ENCODE results near the gene PTCH1. TPM values are rescaled to one million over a fixed set of nuclear protein-coding genes. Genes with fewer than 3 reads are reported as not detected.

PTCH1 gene
- total and polyA plus RNA-seq, 2 donors, result 2.5 to 3.4 TPM

DNA sequence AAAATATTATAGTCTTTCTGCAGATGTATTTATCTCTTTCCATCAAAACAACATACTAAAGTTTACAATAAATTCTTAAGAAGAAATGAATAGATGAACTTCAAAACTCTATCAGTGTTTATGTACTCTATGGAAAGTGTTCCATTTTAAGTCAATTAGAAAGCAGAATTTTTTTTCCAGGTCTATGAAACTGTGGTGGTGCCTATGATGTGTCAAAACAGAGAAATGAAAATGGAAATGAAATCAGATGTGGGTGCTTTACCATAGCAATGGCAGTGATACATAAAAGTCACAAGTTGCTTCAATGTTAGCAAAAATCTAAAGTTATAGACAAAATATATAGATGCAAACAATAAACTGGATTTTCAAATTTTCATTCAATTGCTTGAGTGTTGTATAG is 97.3 kb downstream of the PTCH1 start:
- H3K27me3 ChIP-seq (ENCODE audit: control insufficient read depth in 2 of 2, insufficient read depth in 1 of 2, low read length in 1 of 2), result no peaks in the 10 kb centered on the region
- H3K36me3 ChIP-seq (ENCODE audit: control insufficient read depth in 2 of 2, insufficient read depth in 2 of 2, low read length in 1 of 2), result no peaks in the 10 kb centered on the region
- H3K9me3 ChIP-seq (ENCODE audit: control insufficient read depth in 2 of 2, insufficient read depth in 1 of 2, low read length in 1 of 2), result peaks cover 3 to 4% of the 10 kb centered on the region in 2 donors

DNA sequence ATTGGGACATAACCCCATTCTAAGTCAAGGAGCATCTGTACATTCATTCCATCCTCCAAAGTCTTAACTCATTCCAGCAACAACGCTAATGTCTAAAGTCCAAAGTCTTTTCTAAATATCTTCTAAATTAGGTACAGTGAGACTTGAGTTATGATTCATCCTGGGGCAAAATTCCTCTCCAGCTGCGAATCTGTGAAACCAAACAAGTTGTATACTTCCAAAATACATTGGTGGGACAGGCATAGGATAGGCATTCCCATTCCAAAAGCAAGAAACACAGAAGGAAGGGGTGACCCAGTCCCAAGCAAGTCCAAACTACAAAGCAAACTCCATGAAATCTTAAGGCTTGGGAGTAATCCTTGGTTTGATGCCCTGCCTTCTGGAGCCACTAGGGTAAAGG is 101.6 kb downstream of the PTCH1 start:
- 93% methylated on average over 2 of the region's 2 CpGs for WGBS

More for the DNA sequence above, 97.3 kb downstream of the PTCH1 start:
- no peak for DNase-seq (ENCODE audit: low read depth in 6 of 9, low spot score in 9 of 9)
- no peak overlapping the region for H3K27ac ChIP-seq (ENCODE audit: low read depth in 1 of 2, low read length in 1 of 2)
- no peaks in the 10 kb centered on the region for H3K4me1 ChIP-seq (ENCODE audit: control insufficient read depth in 2 of 2, insufficient read depth in 2 of 2, low read length in 2 of 2)
- H3K4me3 ChIP-seq (ENCODE audit: low read length in 2 of 2), result no peak overlapping the region

DNA sequence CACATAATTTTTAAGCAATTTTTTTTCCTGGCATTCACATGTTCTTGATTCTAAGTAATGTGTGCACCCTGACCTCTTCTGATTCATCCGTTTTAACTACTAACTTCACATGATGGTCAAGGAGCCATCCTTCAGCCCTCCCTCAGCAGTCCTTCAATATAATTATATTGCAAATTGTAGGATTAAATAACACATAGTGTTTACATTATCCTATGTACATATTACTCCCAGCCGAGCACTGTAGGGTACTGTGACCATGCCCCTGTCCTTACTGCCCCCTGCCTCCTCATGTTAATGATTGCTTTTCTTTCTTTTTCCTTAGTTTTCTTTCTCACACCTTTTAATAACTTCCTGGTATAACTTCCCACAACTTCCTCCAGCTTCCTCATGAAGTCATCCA is 103.0 kb downstream of the PTCH1 start:
- Histone ChIP-seq H3K9me3 (ENCODE audit: control insufficient read depth in 2 of 2, insufficient read depth in 1 of 2, low read length in 1 of 2) (no peaks in the 10 kb centered on the region), H3K36me3 (ENCODE audit: control insufficient read depth in 2 of 2, insufficient read depth in 2 of 2, low read length in 1 of 2) (no peaks in the 10 kb centered on the region), H3K4me3 (ENCODE audit: low read length in 2 of 2) (no peak overlapping the region), H3K4me1 (ENCODE audit: control insufficient read depth in 2 of 2, insufficient read depth in 2 of 2, low read length in 2 of 2) (no peaks in the 10 kb centered on the region), H3K27ac (ENCODE audit: low read depth in 1 of 2, low read length in 1 of 2) (no peak overlapping the region), H3K27me3 (ENCODE audit: control insufficient read depth in 2 of 2, insufficient read depth in 1 of 2, low read length in 1 of 2) (peaks cover 0 to 2% of the 10 kb centered on the region in 2 donors)
- WGBS, result 100% methylated on average over 2 of the region's 2 CpGs
- DNase-seq (ENCODE audit: low read depth in 6 of 9, low spot score in 9 of 9), result no peak

More for the DNA sequence above, 101.6 kb downstream of the PTCH1 start:
- no peak for DNase-seq (ENCODE audit: low read depth in 6 of 9, low spot score in 9 of 9)
- H3K4me1 ChIP-seq (ENCODE audit: control insufficient read depth in 2 of 2, insufficient read depth in 2 of 2, low read length in 2 of 2), result no peaks in the 10 kb centered on the region
- H3K4me3 ChIP-seq (ENCODE audit: low read length in 2 of 2), result no peak overlapping the region
- peaks cover 0 to under 1% of the 10 kb centered on the region in 2 donors for H3K27me3 ChIP-seq (ENCODE audit: control insufficient read depth in 2 of 2, insufficient read depth in 1 of 2, low read length in 1 of 2)
- no peak overlapping the region for H3K27ac ChIP-seq (ENCODE audit: low read depth in 1 of 2, low read length in 1 of 2)
- H3K9me3 ChIP-seq (ENCODE audit: control insufficient read depth in 2 of 2, insufficient read depth in 1 of 2, low read length in 1 of 2), result no peaks in the 10 kb centered on the region
- H3K36me3 ChIP-seq (ENCODE audit: control insufficient read depth in 2 of 2, insufficient read depth in 2 of 2, low read length in 1 of 2), result no peaks in the 10 kb centered on the region

DNA sequence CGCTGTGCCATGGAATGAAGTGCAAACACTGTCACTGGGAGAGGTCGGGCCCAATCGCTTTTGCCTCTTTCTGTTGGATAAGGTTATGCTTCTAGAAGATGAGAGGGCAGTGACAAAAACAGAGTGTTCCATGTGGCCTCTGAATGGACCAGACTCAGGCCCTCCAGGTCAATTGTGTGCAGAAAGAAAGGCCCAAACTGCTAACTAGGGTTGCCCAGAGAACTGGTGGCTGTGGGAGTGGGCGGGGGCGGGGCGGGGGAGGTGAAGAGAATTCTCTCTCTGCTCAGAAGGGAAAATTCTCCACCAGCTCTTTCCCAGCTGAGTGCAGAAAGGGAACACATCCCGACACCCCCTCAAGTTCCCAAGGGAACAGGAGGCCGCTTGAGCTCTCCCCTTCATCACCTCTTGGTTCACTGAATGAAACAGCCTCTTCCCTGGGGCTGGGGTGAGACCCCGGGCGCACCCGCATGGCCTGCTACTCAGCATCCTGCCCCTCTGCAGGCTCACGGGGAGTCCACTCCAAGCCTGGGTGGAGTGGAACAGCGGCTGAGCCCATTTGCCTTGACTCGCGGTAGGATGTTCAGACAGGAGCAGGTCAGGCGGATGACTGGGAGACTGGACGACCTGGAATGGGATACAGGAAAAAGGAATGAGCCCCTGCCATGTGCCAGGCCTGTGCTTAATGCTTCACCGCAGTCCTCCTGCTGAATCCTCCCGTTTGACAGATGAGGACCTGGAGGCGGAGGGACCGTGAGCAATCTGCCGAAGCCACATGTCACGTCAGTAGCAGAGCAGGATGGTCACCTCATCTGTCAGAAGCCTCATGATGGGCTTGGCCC is 105.5 kb downstream of the PTCH1 start:
- 97% methylated on average over 23 of the region's 23 CpGs for WGBS
- DNase-seq (ENCODE audit: low read depth in 6 of 9, low spot score in 9 of 9), result no peak

DNA sequence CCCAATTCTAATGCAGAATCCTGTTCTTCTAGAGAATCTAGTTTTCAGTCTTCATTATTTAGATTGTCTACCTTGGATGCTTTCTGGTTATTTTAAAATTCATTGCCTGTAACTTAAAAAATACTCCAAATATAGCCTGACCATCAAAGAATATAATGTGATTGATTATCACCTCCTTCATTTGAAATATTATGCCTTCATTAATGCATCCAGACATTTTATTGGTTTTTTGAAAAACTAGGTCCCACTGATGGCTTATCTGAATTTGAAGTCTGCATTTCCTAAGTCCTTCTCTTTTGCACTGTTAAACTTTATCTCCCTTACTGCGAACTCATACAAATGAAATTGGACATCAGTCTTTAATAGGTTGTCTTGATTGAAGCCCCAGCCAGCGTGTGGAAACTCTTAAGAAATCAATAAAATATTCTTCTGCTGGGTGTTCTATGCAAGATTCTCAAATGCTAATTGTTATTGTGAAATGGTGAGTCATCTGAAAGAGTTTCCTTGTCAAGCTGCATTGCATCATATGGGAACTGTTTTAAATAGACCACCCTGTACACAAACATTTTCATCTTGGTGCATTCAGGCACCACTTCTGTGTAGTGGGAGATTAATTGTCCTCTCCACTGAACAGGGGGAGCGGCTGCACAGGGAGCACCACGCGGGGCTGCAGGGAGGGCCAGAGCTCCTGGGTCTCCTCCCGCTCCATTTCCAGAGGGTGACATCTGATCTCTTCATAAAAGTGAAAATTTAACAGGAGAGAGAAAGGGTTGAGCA is 106.9 kb downstream of the PTCH1 start:
- Histone ChIP-seq H3K4me3 (ENCODE audit: low read length in 2 of 2) (no peak overlapping the region), H3K4me1 (ENCODE audit: control insufficient read depth in 2 of 2, insufficient read depth in 2 of 2, low read length in 2 of 2) (no peaks in the 10 kb centered on the region), H3K27ac (ENCODE audit: low read depth in 1 of 2, low read length in 1 of 2) (no peak overlapping the region), H3K36me3 (ENCODE audit: control insufficient read depth in 2 of 2, insufficient read depth in 2 of 2, low read length in 1 of 2) (no peaks in the 10 kb centered on the region), H3K27me3 (ENCODE audit: control insufficient read depth in 2 of 2, insufficient read depth in 1 of 2, low read length in 1 of 2) (peaks cover 4% of the 10 kb centered on the region in 2 donors), H3K9me3 (ENCODE audit: control insufficient read depth in 2 of 2, insufficient read depth in 1 of 2, low read length in 1 of 2) (no peaks in the 10 kb centered on the region)
- DNase-seq (ENCODE audit: low read depth in 6 of 9, low spot score in 9 of 9), result no peak
- WGBS, result 90% methylated on average over 6 of the region's 6 CpGs

More for the DNA sequence above, 105.5 kb downstream of the PTCH1 start:
- Histone ChIP-seq H3K4me3 (ENCODE audit: low read length in 2 of 2) (no peak overlapping the region), H3K4me1 (ENCODE audit: control insufficient read depth in 2 of 2, insufficient read depth in 2 of 2, low read length in 2 of 2) (no peaks in the 10 kb centered on the region), H3K36me3 (ENCODE audit: control insufficient read depth in 2 of 2, insufficient read depth in 2 of 2, low read length in 1 of 2) (no peaks in the 10 kb centered on the region), H3K9me3 (ENCODE audit: control insufficient read depth in 2 of 2, insufficient read depth in 1 of 2, low read length in 1 of 2) (no peaks in the 10 kb centered on the region), H3K27me3 (ENCODE audit: control insufficient read depth in 2 of 2, insufficient read depth in 1 of 2, low read length in 1 of 2) (peaks cover 1 to 4% of the 10 kb centered on the region in 2 donors), H3K27ac (ENCODE audit: low read depth in 1 of 2, low read length in 1 of 2) (no peak overlapping the region)

DNA sequence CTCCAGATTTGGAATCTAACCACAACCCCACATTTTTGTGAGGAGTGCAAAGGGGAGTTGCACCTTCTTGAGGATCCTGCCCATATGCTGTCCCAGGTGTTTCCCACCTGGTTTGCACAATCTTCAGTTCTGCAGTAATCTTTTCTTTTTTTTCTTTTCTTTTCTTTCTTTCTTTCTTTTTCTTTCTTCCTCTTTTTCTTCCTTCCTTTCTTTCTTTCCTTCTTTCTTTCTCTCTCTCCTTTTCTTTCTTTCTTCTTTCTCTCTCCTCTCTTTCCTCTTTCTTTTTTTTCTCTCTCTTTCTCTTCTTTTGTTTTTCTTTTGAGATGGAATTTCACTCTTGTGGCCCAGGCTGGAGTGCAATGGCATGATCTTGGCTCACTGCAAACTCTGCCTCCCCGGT is 109.2 kb downstream of the PTCH1 start:
- peaks cover 4% of the 10 kb centered on the region in 2 donors for H3K27me3 ChIP-seq (ENCODE audit: control insufficient read depth in 2 of 2, insufficient read depth in 1 of 2, low read length in 1 of 2)
- H3K9me3 ChIP-seq (ENCODE audit: control insufficient read depth in 2 of 2, insufficient read depth in 1 of 2, low read length in 1 of 2), result no peaks in the 10 kb centered on the region
- no peak overlapping the region for H3K27ac ChIP-seq (ENCODE audit: low read depth in 1 of 2, low read length in 1 of 2)
- WGBS, result 98% methylated on average over 1 of the region's 1 CpG
- H3K36me3 ChIP-seq (ENCODE audit: control insufficient read depth in 2 of 2, insufficient read depth in 2 of 2, low read length in 1 of 2), result no peaks in the 10 kb centered on the region
- no peaks in the 10 kb centered on the region for H3K4me1 ChIP-seq (ENCODE audit: control insufficient read depth in 2 of 2, insufficient read depth in 2 of 2, low read length in 2 of 2)
- no peak overlapping the region for H3K4me3 ChIP-seq (ENCODE audit: low read length in 2 of 2)
- no peak for DNase-seq (ENCODE audit: low read depth in 6 of 9, low spot score in 9 of 9)

DNA sequence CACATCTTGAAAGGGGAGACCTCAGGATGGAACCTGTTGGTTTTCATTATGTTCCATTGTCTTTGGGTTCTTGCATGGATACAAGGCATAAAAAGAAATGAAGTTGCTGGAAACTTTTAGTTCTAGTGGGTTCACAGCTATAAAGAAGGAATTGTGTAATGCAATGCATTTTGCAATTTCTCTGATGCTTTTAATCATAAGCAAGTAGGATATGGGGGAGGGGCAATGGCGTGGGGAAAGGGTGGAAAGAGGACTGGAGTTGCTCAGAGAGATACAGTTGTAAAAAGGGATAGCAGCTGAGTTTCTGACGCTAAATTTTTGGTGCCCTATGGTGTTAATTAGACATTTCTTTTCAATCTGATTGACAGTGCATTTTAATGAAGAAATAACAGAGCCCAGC is 110.7 kb downstream of the PTCH1 start:
- Histone ChIP-seq H3K9me3 (ENCODE audit: control insufficient read depth in 2 of 2, insufficient read depth in 1 of 2, low read length in 1 of 2) (no peaks in the 10 kb centered on the region), H3K36me3 (ENCODE audit: control insufficient read depth in 2 of 2, insufficient read depth in 2 of 2, low read length in 1 of 2) (no peaks in the 10 kb centered on the region), H3K4me3 (ENCODE audit: low read length in 2 of 2) (no peak overlapping the region), H3K27ac (ENCODE audit: low read depth in 1 of 2, low read length in 1 of 2) (no peak overlapping the region), H3K4me1 (ENCODE audit: control insufficient read depth in 2 of 2, insufficient read depth in 2 of 2, low read length in 2 of 2) (no peaks in the 10 kb centered on the region), H3K27me3 (ENCODE audit: control insufficient read depth in 2 of 2, insufficient read depth in 1 of 2, low read length in 1 of 2) (peaks cover 4% of the 10 kb centered on the region in 2 donors)
- no peak for DNase-seq (ENCODE audit: low read depth in 6 of 9, low spot score in 9 of 9)
- WGBS, result 84% methylated on average over 2 of the region's 2 CpGs

DNA sequence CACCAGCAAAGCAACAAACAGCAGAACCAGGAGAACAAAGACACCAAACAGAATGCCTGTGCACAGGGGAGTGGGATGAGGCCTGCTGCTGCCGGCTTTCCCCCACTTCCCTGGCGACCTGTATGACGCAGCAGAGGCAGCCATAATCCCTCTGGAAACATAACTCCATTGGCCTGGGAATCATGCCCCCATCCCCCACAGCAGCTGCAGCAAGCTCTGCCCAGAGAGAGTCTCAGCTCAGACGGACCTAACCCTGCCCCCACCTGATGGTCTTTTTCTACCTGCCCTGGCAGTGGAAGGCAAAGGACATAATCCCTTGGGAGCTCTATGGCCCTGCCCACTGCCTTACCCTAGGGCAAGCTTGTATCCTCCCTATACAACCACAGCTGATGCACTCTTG is 117.5 kb downstream of the PTCH1 start:
- H3K9me3 ChIP-seq (ENCODE audit: control insufficient read depth in 2 of 2, insufficient read depth in 1 of 2, low read length in 1 of 2), result no peaks in the 10 kb centered on the region
- 95% methylated on average over 4 of the region's 4 CpGs for WGBS
- DNase-seq (ENCODE audit: low read depth in 6 of 9, low spot score in 9 of 9), result no peak
- no peak overlapping the region for H3K4me3 ChIP-seq (ENCODE audit: low read length in 2 of 2)
- no peaks in the 10 kb centered on the region for H3K27me3 ChIP-seq (ENCODE audit: control insufficient read depth in 2 of 2, insufficient read depth in 1 of 2, low read length in 1 of 2)
- no peak overlapping the region for H3K27ac ChIP-seq (ENCODE audit: low read depth in 1 of 2, low read length in 1 of 2)
- no peaks in the 10 kb centered on the region for H3K36me3 ChIP-seq (ENCODE audit: control insufficient read depth in 2 of 2, insufficient read depth in 2 of 2, low read length in 1 of 2)
- H3K4me1 ChIP-seq (ENCODE audit: control insufficient read depth in 2 of 2, insufficient read depth in 2 of 2, low read length in 2 of 2), result no peaks in the 10 kb centered on the region

Measured in thymus (tissue), 11 donors.